NCI-H2081 treated with DMSO at 0.1 percent for 48 hours (cell line): ENCODE data around the gene CELA2A.
"Not testable (repeated sequence)": the region's sequence is repeated elsewhere in the genome, so short reads cannot be mapped to it uniquely, and the experiment has no call there.

Experiments used
- DNase-seq: peaks from one replicate; lab custom pipeline; 2025; lab: John Stamatoyannopoulos, UW

Gene CELA2A

DNA sequence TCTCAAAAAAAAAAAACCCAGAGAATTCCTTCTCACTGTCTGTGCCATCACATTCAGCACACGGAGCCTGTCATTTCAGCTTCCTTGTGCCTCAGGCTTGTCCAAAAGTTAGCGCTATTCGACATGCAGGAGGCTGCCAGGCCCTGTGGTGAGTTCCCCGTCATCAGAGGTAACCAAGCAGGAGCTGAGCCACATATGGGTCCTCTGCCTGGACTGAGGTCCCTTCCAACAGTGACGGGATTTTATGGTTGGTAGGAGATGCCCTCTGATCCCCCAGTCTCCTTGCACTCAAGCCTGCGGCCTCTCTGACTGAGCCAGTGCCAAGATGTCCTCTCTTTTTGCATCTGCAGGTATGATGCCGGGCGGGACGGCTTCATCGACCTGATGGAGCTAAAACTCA lies 31.0 kb upstream of the CELA2A start:
- DNase-seq: no peak

DNA sequence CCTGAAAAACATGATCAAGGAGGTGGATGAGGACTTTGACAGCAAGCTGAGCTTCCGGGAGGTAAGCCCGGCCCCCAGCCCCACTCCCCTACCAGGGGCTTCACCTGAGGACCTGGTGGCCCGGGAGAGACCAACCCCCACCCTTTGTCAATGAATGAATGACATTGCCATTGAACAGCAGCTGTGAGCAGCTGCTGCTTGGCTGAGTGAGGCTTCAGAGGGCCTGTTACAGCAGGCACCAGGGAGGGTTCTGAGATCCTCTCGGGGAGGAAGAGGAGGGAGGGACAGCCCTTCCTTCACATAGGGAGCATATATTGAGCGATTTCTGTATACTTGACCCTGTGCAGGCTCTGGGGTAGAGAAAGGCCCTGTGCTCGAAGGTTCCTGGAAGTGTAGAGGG lies 30.6 kb upstream of the CELA2A start:
- no peak for DNase-seq

DNA sequence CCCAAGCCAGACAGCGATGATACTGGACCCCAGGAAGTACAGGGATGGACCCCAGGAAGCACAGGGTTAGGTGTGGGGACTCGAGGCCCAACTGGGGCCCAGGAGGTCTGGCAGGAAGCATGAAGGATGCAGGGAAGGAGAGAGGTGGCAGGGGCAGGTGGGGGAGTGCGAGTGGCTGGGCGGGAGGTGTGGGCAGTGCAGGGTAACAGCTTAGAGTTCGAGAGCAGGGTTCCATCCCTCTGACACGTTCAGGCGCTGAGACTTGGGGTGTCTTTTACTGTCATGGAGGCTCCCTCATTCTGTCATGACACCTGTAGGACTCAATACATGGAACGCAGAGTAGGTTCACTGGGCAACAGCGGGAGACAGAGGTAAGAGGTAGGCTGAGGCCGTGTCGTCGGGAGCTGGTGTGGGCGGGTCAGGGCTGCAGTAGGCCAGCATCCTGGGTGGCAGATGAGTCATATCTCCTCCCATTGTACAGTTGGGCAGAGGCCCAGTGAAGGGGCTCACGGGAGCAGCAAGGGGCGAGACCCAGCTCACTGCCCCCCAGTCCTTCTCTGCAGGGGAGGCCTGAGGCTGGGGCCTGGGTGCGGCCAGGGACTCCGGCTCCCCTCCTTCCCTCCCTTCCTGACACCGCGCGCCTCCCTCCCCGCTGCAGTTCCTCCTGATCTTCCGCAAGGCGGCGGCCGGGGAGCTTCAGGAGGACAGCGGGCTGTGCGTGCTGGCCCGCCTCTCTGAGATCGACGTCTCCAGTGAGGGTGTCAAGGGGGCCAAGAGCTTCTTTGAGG lies 29.8 kb upstream of the CELA2A start:
- no peak for DNase-seq

DNA sequence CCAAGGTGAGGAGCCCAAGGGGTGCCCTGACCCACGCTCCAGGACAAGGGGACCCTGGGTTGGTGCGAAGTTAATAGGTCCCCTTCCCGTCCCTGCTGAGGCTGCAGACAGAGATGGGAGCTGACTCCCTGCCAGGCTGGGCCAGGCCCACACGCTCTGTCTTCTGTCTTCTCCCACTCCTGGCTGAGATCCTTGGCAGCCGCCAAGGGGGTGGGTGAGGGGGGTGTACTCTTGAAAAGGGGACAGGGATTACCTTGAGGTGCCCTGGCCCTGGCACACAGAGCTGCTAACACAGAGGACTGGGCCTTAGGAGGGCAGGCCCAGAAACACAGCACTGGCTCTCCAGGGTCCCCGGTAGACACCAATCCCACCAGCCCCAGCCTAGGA lies 29.3 kb upstream of the CELA2A start:
- DNase-seq: no peak

DNA sequence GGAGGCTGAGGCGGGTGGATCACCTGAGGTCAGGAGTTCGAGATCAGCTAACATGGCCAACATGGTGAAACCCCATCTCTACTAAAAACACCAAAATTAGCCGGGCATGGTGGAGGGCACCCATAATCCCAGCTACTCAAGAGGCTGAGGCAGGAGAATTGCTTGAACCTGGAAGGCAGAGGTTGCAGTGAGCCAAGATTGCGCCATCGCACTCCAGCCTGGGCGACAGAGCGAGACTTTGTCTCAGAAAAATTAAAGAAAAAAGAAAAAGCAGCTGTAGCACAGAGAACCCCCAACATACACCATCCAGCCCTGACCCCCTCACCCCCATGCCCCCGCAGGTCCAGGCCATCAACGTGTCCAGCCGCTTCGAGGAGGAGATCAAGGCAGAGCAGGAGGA lies 28.3 kb upstream of the CELA2A start:
- DNase-seq: not testable (repeated sequence)

DNA sequence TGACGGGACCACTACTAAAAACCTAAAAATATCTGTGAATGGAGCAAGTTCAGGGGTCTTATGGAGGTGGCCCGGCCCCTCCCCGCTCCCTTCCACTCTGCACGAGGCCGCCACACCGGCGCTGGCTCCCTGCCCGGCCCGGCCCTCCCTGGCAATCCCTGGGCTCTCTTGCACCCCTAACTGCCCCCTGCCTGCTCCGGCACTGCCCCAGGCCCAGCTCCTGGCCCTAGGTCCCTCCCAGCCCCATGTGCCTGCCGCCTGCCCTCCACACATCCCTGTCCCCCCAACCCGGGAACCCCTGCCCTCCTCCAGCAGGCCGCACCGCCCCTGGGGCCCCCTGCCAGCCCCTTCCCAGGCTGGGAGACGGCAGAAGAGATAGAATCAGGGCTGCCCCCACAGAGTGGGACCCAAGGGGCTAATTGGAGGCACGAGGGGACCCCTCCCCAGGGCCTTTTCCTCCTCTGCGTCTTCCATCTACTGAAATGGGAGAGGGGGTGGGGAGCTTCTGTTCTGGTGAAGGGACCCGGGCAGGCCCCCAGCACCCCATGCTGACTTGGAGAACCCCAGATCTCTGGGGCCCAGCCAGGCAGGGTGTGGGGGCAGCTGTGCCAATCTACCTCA lies 27.6 kb upstream of the CELA2A start:
- no peak for DNase-seq

DNA sequence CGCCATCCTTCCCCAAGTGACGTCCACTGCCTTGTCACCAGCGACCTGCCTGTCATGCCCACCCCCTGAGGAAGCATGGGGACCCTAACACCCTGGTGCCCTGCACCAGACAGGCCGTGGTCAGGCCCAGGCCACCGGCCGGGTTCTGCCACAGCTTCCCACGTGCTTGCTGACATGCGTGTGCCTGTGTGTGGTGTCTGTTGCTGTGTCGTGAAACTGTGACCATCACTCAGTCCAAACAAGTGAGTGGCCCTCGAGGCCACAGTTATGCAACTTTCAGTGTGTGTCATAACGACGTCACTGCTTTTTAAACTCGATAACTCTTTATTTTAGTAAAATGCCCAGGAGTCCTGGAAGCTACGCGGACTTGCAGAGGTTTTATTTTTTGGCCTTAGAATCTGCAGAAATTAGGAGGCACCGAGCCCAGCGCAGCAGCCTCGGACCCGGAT lies 26.8 kb upstream of the CELA2A start:
- no peak for DNase-seq

DNA sequence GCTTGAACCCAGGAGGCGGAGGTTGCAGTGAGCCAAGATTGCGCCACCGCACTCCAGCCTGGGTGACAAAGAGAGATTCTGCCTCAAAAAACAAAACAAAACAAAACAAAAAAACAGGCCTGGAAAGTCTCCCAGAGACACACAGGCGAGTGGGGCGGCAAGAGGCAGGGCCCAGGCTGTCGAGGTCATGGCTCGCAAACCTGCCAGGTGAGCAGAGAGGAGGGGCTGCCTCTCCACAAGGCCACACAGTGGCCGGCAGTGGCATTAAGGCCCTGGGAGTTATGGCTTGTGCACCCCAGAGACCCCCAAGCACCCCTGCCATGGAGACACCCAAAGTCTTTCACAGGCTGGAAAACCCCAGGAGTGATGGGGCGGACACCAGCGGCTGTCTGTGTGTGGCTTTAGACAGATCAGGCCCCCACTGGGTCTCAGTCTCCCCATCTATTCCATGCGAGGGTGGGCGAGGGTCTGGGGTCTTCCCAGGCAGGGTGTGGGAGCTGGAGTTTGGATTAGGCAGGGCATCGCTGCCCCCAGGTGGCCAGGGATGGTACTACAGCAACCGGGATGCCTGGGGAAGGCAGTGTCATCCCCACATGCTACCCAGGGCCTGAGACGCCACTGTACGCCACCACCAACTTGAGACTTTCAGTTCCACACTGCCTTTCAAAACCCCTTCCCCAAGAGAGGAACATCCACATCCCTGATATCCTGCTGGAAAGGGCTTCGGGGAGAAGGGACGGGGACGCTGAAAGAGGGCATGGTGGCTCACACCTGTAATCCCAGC lies 25.6 kb upstream of the CELA2A start:
- DNase-seq: no peak

DNA sequence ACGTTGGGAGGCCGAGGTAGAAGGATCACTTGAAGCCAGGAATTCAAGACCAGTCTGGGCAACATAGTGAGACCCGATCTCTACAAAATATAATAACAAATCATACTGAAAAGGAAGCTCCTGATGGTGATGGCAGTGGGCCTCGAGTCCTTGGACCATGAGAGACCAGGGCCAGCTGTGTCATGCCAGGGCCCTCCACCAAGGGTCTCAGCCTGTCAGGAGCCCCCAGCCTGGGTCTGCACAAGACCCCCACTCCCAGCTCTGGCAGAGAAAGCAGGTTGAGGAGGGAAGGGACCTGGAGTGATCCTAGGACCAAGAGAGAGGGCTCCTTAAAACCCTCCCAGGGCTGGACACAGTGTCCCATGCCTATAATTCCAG lies 25.0 kb upstream of the CELA2A start:
- no peak for DNase-seq

DNA sequence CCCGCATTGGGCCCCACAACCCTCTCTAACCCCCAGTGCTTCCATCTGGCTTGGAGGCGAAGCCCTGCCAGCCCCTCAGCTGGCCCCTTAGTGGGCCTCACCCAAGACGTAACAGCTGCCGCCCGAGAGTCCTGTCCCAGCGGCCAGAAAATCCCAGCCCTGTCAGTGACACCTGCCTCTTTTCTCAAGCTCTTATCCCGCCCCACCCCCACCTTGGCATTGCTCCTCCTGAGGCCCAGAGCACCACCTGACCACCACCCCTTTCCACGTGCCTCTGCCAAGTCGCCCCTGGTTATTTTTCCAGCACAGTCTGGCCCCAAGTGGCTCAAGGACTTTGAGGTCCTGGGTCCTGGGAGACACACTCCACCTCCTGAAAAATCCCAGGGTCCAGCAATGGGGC lies 24.2 kb upstream of the CELA2A start:
- DNase-seq: no peak

DNA sequence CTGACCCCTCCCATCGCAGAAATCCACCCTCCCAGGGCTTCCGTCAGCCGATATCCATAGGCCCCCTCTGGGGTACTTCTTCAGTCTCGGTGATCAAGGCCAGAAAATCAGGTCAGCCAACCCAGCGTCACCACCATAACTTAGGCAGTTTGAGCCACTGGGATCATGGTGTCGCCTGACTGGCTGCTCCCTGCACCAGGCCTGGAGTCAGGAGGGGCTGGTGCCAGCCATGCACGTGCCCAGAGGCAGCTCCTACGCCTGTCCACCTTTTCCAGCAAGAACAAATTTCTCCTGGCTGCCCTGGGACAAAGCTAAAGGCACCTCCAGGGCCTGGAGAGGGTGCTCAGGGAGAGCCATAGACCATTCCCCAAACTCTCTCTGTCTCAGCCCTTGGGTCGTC lies 23.1 kb upstream of the CELA2A start:
- DNase-seq: no peak

DNA sequence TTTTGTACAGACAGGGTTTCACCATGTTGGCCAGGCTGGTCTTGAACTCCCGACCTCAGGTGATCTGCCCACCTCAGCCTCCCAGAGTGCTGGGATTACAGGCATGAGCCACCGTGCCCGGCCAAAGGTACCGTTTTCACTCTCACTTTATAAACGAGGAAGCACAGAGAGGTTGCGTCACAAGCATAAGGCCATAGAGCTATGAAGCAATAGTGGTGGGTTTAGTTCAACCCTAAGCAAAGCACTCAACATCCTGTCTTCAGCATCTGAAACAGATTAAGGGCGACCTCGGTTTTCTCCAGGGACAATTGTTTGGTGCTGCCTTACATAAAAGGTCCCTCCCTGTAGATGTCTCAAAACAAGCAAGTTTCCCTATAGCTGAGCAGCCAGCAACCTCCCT lies 21.8 kb upstream of the CELA2A start:
- DNase-seq: not testable (repeated sequence)

DNA sequence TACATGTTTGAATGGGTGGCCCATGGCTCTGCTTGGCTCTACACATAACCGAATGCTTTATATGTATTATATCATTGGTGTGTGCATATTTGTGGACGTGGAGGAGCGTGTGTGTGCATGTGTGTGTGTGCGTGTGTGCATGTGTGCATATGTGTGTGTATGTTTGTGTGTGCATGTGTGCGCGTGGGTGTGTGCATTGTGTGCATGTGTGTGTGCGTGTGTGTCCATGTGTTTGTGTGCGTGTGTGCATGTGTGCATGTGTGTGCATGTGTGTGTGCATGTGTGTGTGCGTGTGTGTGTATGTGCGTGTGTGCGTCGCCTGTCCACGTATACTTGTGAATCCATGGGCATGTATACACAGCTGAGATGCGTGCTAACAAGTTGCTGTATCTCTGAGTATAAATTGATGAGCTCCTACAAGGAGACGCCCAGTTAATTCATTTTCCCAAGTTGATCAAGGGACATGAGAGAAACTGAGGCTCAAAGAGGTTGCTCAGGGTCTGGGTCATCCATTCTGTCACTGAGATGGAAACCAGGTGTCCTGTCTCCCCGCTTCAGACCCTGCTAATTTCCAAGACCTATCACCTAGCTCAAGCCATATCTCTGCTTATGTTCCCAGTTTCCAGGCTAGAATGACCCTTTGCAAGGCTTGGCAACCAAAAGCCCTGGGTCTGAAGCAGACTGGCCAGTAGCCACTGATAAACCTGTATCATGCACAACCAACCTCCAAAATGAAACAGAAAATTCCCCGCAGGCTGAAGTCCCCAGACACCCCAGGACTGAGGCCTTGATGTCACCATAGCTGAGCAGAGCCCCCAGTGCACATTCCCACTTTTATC lies 21.1 kb upstream of the CELA2A start:
- DNase-seq: no peak

DNA sequence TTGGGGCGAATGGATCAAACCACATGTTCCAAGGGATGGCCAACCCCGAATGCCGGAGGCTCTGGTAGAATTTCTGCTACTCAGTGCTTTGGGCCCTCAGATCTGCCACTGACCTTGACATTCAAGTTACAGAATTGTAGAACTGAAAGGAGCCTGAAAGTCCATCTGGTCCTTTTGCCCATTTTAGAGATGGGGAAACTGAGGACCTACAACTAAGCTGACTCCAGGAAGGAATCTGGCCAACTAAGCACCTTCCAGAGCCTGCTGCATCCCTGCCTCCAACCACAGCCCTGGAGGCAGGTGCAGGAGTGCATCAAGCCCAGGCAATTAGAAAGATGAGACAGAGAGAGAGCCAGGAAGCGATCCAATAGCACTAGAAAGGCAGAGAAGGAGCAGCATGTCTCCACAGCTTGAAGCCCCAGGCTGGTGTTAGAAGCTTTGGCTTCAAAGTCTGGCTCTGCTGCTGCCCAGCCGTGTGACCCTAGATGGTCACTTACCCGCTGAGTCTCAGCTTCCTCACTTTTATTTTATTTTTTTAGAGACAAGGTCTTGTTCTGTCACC lies 19.6 kb upstream of the CELA2A start:
- no peak for DNase-seq

DNA sequence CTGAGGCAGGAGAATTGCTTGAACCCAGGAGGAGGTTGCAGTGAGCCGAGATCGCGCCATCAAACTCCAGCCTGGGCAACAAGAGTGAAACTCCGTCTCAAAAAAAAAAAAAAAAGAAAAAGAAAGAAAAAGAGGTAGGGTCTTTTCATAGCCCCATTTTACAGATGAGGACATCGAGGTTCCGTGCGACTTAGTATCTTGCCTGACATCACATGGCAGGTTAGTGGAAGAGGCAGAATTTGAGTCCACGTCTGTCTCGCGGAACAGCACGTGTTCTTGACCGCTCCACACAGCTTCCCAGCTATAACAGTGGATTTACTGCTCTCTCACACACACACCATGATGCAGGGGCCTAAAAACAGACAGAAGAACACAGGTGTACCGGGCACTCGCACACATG lies 17.2 kb upstream of the CELA2A start:
- no peak for DNase-seq

DNA sequence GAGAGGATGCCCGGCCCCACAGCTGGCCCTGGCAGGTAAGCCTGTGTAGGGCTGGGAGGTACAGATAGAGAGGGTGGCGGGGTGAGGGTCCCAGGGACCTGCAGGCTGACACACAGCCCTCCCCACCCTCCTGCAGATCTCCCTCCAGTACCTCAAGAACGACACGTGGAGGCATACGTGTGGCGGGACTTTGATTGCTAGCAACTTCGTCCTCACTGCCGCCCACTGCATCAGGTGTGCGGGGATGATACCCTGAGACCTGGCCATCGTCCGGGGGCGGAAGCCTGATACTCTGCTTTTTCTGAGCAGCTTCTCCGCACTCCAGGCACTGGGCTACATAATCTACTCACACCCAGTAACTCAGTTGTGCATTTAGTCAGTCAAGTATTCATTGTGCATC lies 16.2 kb upstream of the CELA2A start:
- no peak for DNase-seq

DNA sequence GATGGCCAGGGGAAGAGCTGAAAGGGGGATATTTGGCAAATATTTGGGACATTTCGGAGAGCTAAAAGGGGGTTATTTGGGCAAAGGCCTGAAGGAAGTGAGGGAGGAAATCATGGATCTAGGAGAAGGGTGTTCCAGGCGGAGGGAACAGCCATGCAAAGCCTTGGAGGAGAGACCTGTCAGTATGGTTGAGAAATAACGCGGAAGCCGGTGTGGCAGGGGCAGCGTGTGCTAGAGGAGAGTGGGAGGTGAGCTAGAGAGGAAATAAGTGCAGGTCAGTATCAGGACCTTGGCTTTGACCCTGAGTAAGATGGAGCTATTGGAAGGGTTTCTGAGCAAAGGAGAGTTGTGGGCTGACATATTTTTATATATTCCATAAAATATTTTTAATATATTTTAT lies 15.3 kb upstream of the CELA2A start:
- DNase-seq: no peak

DNA sequence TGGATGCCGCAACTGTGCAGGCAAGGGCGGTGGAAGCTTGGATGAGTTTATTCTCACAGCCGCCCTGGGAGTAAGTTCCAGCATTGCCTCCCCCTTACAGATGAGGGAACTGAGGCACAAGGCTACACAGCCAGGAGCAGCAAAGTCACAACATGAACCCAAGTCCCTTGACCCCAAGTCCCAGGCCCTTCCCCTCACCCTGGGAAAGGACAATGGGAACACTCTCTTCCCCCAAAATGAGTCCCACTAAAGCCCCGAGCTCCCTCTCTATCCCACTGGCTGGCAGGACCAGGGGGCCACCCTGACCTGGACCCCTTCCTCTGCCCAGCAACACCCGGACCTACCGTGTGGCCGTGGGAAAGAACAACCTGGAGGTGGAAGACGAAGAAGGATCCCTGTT lies 14.4 kb upstream of the CELA2A start:
- no peak for DNase-seq

DNA sequence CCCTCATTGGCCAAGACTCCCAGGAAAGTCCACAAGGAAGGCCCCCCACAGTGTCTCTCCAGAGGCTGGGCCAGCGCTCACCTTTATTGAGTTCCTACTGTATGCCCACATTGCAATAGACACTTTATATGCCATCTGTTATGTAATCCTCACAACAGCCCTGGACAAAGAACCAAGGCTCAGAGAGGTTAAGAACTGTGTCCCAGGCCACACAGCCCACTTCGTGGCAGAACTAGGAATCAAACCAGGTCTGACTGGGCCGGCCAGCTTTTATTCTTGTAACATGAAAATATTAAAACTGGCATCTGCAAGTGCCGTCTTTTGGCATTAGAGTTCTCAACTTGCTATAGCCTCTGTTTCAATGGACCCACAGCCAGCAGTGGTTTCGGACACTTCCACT lies 13.8 kb upstream of the CELA2A start:
- no peak for DNase-seq

DNA sequence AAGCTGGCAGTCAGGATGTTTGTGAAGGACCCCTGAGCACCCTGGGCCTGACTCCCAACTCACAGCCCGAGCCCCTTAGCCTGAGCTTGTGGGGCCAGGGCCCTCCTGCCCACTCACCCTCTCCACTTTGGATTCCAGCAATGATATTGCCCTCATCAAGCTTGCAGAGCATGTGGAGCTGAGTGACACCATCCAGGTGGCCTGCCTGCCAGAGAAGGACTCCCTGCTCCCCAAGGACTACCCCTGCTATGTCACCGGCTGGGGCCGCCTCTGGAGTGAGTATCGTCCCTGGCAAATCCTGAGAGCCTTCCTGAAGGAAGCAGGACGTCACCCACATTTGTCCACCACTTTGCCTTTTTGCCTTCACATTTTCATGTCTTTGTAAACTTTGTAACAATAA lies 13.3 kb upstream of the CELA2A start:
- DNase-seq: no peak

DNA sequence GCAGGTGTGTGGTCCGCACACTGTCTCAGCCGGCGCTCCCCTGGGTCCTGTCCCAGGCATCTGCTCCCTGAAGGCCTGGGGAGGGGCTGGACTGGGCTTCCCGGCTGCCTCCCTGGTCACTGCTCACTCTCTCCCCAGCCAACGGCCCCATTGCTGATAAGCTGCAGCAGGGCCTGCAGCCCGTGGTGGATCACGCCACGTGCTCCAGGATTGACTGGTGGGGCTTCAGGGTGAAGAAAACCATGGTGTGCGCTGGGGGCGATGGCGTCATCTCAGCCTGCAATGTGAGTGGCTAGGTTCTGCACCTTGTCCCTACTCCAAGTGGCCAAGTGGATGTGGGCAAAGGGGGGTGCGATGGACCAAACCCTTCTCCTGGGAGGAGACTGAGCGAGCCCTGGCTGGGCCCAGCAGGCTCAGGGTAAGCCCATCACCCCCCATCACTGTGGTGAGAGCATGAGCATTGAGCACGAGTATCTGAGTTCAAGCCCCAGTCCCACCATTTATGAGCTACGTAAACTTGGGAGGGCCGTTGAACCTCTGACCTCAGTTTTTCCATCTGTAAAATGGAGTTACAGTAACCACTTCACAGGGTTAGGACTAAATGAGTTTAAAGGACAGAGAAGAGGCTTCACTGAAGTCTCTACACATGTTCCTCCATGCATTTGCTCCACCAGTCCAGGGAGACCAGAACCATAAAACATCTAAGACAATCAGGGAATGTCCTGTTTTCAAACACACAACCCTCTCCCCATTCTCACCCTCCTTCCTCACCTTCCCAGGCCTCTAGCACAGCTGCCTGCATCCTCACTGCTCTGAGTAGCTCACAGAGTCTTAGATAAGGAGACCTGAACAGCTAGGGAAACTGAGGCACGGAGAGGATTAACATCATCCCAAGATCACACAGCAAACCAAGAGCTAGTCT lies 11.8 kb upstream of the CELA2A start:
- no peak for DNase-seq
